GM18519 (cell line): ENCODE data around the gene SPG21.

ENCODE experiments used
- ATAC-seq: cut with Tn5 transposase; IDR thresholded peaks from one replicate; pipeline ENCODE4 v1.9.1; 2021; ENCODE audit warnings: mild to moderate bottlenecking, moderate library complexity; ENCODE audit not compliant: unreplicated experiment, low FRiP score

The SPG21 gene

GRCh38 chr15:64997066-64997465, 7.4 kb upstream of the SPG21 start:
- ATAC-seq: no peak

- no peak for ATAC-seq
These were observed 3.6 kb upstream of the SPG21 start for GRCh38 chr15:64993290-64993689.

- ATAC-seq: no peak
These were observed 1.9 kb upstream of the SPG21 start for GRCh38 chr15:64991536-64992135.

GRCh38 chr15:64990168-64990470, 405 bp upstream of the SPG21 start:
- no peak for ATAC-seq

DNA sequence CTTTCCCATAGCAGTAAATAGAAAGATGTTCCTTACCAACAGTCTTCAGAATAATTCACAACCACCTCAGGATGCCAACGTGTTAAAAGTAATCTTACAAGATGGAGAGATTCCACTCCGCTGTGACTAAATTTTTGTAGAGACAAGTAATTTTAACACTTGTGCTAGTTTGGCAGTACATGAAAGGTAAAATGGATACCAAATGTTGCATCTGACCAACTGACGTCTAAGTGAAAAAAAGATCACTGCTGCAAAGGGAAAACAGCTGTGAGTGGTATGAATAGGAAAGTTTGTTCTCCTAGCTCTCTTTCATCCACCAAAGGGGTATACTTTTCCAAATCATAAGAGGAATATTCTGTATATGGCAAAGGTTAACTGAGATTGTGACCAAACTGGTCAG, 2.6 kb downstream of the SPG21 start:
- ATAC-seq: no peak

DNA sequence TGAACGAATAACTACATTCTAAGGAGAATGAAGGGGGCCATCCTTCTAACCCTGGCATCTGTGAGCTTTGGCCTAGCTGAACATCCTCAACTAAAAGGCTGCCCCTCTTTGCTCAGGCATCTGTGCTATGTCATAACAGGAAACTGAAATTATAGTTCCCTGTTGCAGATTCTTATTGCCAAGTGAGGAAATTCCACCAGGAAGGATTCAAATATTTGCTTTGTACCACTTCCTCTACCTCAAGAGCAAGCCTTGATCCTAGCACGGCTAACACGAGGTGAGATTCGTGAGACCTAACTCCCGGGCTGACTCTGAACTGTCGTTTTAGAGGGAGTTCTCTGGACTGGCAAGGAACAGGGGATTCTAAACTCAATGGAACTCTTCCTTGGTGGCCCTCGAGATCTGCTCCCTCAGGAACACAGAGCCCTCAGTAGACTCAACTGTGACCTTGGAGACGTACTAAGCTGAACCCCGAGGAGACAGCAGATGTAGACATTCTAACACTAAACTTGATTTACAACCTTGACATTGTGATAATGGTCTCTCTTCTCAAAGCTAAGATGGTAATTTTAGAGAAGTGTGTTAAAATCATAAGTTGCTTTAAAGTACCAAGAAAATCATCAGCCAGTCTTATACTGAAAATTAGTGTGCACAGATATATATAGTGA, 4.2 kb downstream of the SPG21 start:
- ATAC-seq: no peak

DNA sequence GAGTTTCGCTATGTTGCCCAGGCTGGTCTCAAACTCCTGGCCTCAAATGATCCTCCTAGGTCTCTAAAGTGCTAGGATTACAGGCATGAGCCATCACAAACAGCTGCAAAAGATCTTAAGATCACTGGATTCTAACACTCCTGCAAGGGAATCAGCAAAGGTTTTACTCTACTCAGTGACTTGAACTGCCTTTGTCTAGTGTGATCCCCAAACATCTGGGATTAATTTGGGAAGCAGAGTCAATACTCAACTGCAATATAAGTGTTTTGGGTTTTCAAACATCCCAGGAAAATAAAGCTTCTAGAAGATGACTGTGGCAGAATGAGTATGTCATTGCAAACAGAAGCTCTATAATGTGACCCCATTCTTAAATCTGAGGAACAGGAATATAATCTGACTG, 7.2 kb downstream of the SPG21 start:
- no peak for ATAC-seq

DNA sequence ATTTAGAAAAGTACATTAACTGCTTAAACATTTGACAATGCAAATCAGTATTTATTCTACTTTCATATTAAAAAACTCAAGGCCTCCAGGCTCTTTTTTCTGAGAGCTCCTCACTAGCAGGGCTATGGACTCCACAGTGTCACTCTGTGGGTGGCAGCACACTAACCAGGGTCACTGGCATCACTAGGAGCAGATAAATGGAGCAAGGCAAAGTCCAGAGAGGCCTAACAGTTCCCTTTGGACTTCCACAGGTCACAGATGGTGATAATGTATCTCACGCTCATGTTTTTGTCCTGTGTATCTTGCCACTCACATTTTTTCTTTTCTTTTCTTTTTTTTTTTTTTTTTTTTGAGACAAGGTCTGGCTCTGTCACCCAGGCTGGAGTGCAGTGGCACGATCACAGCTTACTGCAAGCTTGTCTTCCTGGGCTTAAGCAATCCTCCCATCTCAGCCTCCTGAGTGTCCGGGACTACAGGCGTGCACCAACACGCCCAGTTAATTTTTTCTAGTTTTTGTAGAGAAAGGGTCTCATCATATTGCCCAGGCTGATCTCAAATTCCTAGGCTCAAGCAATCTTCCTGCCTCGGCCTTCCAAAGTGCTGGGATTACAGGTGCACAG, 7.8 kb downstream of the SPG21 start:
- no peak for ATAC-seq

GRCh38 chr15:64979252-64979710, 10.4 kb downstream of the SPG21 start:
- no peak for ATAC-seq

DNA sequence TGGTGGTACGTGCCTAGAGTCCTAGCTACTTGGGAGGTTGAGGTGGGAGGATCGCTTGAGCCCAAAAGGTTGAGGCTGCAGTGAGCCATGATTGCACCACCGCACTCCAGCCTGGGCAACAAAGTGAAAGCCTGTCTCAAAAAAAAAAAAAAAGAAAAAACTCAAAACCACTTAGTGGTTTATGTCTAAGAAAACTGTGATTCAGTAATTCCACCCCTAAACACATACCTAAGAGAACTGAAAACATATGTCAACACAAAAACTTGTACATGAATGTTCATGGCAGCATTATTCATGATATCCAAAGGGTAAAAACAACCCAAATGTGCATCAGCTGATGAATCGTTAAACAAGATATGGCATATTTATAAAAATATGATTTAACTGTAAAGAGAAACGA, 14.3 kb downstream of the SPG21 start:
- ATAC-seq: no peak

GRCh38 chr15:64970698-64971097, 19.0 kb downstream of the SPG21 start:
- ATAC-seq: no peak

DNA sequence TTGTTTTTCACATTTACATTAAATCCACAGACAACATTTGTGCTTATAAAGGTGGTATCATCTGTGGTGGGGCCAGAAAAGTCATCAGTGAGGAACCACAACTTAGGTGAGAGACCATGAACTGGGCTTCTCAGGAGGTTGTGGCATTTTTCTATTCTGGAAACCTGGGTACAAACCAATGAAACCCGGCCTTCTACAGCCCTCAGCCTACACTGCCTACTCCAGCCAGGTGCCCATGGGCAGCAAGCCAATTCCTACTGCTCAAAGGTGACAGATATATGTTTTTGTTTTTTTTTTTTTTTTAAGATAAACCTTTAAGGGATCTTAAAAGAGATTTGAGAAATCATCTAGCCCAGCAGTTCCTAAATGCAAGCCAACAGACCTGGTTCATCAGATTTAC, 20.3 kb downstream of the SPG21 start:
- no peak for ATAC-seq

DNA sequence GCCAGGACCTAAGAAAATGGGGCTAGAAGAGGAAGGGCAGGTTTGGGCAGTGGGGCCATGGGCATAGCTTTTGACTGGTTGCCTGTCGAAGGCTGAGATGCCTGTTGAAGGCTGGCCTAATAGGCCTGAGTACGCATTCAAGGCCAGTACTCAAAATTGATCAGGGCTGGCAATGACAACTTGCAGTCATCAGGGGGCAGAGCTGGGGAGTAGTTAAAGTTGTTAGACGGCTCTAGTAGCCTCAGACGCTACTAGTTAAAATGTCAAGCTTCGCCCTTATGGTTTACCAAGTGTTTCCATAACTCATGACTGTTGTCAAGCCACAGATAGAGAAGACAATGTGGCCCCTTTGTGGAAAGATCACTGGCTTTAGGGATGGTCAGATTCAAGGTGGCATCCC, 28.7 kb downstream of the SPG21 start:
- no peak for ATAC-seq

GRCh38 chr15:64960153-64960552, 29.6 kb downstream of the SPG21 start:
- ATAC-seq: no peak

DNA sequence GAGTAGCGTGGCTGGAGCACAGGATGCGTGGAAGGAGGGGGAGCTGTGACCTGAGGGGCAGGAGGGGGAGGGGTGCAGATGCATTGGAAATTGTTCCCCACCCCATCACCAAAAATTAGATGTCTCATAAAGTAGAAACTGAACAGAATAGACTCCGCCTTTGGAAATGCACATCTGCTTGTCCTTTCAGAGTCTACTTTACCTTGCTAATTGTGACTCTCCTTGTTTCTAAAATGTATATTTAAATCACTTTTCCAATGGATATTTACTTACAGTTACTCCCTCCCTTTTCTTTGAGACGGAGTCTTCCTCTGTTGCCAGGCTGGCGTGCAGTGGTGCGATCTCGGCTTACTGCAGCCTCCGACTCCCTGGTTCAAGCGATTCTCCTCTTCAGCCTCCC, 30.6 kb downstream of the SPG21 start:
- ATAC-seq: no peak

DNA sequence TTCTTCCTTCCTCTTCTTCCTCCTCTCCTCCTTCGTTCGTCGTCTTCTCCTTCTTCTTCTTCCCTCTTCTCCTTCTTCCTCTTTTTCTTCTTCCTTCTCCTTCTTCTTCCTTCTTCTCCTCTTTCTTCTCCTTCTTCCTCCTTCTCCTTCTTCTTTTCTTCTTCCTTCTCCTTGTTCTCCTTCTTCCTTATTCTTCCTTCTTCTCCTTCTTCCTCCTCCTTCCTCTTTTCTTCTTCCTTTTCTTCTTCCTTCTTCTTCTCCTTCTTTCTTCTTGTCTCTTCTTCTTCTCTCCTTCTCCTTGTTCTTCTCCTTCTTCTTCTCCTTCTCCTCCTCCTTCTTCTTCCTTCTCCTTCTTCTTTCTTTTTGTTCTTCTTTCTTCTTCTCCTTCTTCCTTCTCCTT, 35.3 kb downstream of the SPG21 start:
- no peak for ATAC-seq

DNA sequence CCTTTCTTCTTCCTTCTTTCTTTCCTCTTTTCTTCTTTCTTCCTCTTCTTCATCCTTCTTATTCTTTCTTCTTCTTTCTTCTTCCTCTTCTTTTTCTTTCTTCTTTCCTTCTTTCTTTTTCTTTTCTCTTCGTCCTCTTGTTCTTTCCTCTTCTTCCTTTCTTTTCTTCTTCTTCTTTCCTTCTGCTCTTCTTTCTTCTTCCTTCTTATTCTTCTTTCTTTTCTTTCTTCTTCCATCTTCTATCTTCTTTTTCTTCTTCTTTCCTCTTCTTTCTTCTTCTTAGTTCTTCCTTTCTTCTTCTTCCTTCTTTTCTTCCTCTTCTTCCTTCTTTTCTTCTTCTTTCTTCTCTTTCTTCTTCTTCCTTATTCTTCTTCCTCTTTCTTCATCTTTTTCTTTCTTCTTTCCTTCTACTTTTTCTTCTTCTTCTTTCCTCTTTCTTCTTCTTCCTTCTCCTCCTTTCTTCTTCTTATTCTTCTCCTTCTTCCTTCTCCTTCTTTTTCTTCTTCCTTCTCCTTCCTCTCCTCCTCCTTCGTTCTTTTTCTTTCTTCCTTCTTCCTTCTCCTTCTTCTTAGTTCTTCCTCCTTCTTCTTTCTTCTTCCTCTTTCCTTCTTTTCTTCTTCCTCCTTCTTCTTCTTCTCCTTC, 37.8 kb downstream of the SPG21 start:
- no peak for ATAC-seq

DNA sequence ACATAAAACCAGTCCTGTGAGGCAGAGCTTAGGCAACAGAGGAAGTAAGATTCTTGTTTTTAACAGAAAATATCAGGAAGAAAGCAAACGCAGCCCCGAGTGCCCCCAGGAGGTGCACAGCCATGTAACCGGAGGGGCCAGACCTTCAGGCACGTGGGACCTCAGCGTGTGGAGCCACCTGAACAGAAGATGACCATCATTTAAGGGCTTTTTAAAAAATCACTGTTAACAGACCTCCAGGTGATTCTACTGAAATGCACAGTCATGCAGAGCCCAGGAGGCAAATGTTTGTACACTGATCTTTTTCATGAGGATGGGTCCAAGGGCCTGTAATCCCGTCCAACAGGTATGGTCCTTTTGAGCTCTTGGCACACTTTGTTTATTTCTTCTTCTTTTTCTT, 38.8 kb downstream of the SPG21 start:
- ATAC-seq: no peak

DNA sequence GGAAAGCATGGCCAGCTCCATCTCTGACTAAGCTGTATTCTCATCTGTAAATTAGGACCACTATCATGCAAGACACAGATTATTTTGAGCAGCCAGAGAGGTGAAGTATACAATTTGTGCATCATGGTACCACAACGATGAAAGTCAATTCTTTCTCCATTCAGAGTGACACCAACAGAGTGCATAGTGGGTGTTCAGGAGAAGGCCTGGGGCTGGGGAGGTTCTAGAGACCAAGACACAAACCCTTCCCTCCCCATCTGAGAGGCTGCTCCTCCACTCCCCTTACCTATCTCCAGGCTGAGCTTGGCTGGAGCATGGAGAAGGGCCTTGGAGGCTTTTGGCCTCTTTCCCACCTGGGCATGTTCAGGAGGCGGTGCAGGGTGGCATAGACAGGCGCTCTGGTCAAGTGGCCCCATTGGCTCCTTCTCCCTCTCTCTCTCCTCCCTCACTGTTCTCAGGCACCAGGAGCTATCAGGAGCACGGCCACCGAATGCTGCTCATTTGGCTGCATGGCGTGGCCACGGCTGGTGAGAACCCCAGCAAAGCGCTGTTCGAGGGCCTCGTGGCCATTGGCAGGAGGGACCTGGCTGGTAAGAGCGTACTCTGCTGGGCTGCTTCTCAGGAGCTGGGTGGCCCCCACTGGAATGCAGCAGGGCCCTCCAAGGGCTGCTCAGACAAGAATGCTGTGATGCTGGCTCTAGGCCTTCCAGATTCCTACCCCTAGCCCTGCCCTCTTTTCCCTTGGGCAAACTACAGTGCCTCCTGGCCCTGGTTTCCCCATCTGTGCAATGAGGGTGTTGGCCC, 40.1 kb downstream of the SPG21 start:
- no peak for ATAC-seq

- ATAC-seq: no peak
These were observed 40.8 kb downstream of the SPG21 start for GRCh38 chr15:64948916-64949315.

- no peak for ATAC-seq
These were observed 42.5 kb downstream of the SPG21 start for GRCh38 chr15:64947211-64947610.
